CD4-positive, alpha-beta T cell treated with Interleukin-17A for 4 hours (primary cell): ENCODE data around the gene UBE2D4.
"Not testable (repeated sequence)": the region's sequence is repeated elsewhere in the genome, so short reads cannot be mapped to it uniquely, and the experiment has no call there.

Source experiments
- DNase-seq: peaks from one replicate; pipeline ENCODE4 v3.0.0-alpha.2; 2020; ENCODE audit warnings: mixed read lengths

The UBE2D4 gene

GRCh38 chr7:43914795-43915194, 11.4 kb upstream of the UBE2D4 start:
- DNase-seq: no peak

- DNase-seq: no peak
Measured at GRCh38 chr7:43915907-43916306, 10.3 kb upstream of the UBE2D4 start.

- DNase-seq: no peak
Measured at GRCh38 chr7:43921423-43921822, 4.8 kb upstream of the UBE2D4 start.

- DNase-seq: no peak
Measured at GRCh38 chr7:43922726-43923125, 3.5 kb upstream of the UBE2D4 start.

GRCh38 chr7:43926798-43927123, 525 bp downstream of the UBE2D4 start:
- no peak for DNase-seq

GRCh38 chr7:43927810-43928209, 1.6 kb downstream of the UBE2D4 start:
- no peak for DNase-seq

GRCh38 chr7:43929529-43930457, 3.6 kb downstream of the UBE2D4 start:
- DNase-seq: no peak

- peak; percentile 41 for DNase-seq
Measured at GRCh38 chr7:43931346-43931745, 5.1 kb downstream of the UBE2D4 start.

- no peak for DNase-seq
Measured at GRCh38 chr7:43933902-43934560, 7.8 kb downstream of the UBE2D4 start.

- no peak for DNase-seq
Measured at GRCh38 chr7:43937444-43937843, 11.2 kb downstream of the UBE2D4 start.

- no peak for DNase-seq
Measured at GRCh38 chr7:43938892-43939482, 12.8 kb downstream of the UBE2D4 start.

- no peak for DNase-seq
Measured at GRCh38 chr7:43942250-43942649, 16.0 kb downstream of the UBE2D4 start.

- no peak for DNase-seq
Measured at GRCh38 chr7:43942997-43943396, 16.8 kb downstream of the UBE2D4 start.

- DNase-seq: no peak
Measured at GRCh38 chr7:43943417-43944187, 17.4 kb downstream of the UBE2D4 start.

GRCh38 chr7:43944286-43944685, 18.1 kb downstream of the UBE2D4 start:
- DNase-seq: no peak

GRCh38 chr7:43952028-43952427, 25.8 kb downstream of the UBE2D4 start:
- no peak for DNase-seq

GRCh38 chr7:43953071-43953470, 26.8 kb downstream of the UBE2D4 start:
- DNase-seq: no peak

GRCh38 chr7:43954524-43955228, 28.4 kb downstream of the UBE2D4 start:
- DNase-seq: peak; percentile 25

- peak; percentile 10 for DNase-seq
Measured at GRCh38 chr7:43956027-43956426, 29.8 kb downstream of the UBE2D4 start.

GRCh38 chr7:43960933-43961332, 34.7 kb downstream of the UBE2D4 start:
- no peak for DNase-seq

- not testable (repeated sequence) for DNase-seq
Measured at GRCh38 chr7:43966392-43966791, 40.2 kb downstream of the UBE2D4 start.
